ENCODE measurements around the gene KCNQ5.

GRCh38 chr6:72905705-72906478 is 284.0 kb downstream of the KCNQ5 start:
- TF ChIP-seq EP300 (IDR thresholded peaks at IDR 0.05) (no peak), CTCF (IDR thresholded peaks at IDR 0.05) (no peak), POLR2AphosphoS5 (IDR thresholded peaks at IDR 0.05) (no peak), POLR2A (IDR thresholded peaks at IDR 0.05) (no peak)
